Mesenchymal stem cell (in vitro differentiated cells and primary cell): Measurements from ENCODE around the gene TENT4B.

Source experiments
- DNase-seq: peaks from one replicate; pipeline ENCODE4 v3.0.0-alpha.2; 2013
- H2AFZ ChIP-seq: one replicate; pipeline ENCODE4 v1.6.1; 2013; ENCODE audit warnings: low read depth, mild to moderate bottlenecking, control low read depth, inconsistent platforms, low read length, moderate library complexity
- H2AK5ac ChIP-seq: 2 replicates; pipeline ENCODE4 v1.6.1; 2013; ENCODE audit warnings: low read length, moderate library complexity, mild to moderate bottlenecking, inconsistent platforms; ENCODE audit not compliant: severe bottlenecking
- H2BK120ac ChIP-seq: one replicate; pipeline ENCODE4 v1.6.1; 2013; ENCODE audit warnings: low read depth, mild to moderate bottlenecking, inconsistent platforms, low read length, moderate library complexity
- H2BK12ac ChIP-seq, 2 experiments: one replicate each; pipeline ENCODE4 v1.6.1; 2013; ENCODE audit warnings: inconsistent platforms in 2 of 2, low read length in 2 of 2, mild to moderate bottlenecking in 2 of 2, moderate library complexity in 2 of 2, control low read depth in 1 of 2
- H2BK15ac ChIP-seq: one replicate; pipeline ENCODE4 v1.6.1; 2013; ENCODE audit warnings: mild to moderate bottlenecking, low read depth, inconsistent platforms; ENCODE audit not compliant: poor library complexity, severe bottlenecking
- H2BK5ac ChIP-seq: 2 replicates; pipeline ENCODE4 v1.6.1; 2013; ENCODE audit warnings: low read depth, mild to moderate bottlenecking, low read length, control low read depth, inconsistent platforms; ENCODE audit not compliant: poor library complexity, severe bottlenecking
- H3K14ac ChIP-seq, 2 experiments: one replicate each; pipeline ENCODE4 v1.6.1; 2013; ENCODE audit warnings: inconsistent platforms in 2 of 2, low read length in 2 of 2, control low read depth in 1 of 2, mild to moderate bottlenecking in 1 of 2, moderate library complexity in 1 of 2
- H3K18ac ChIP-seq, 2 experiments: one replicate each; pipeline ENCODE4 v1.6.1; 2013; ENCODE audit warnings: inconsistent platforms in 2 of 2, low read length in 2 of 2, control low read depth in 1 of 2, low read depth in 1 of 2, mild to moderate bottlenecking in 1 of 2
- H3K23ac ChIP-seq, 2 experiments: one replicate each; pipeline ENCODE4 v1.6.1; 2013; ENCODE audit warnings: inconsistent platforms in 2 of 2, low read length in 2 of 2, mild to moderate bottlenecking in 2 of 2, moderate library complexity in 2 of 2, control low read depth in 1 of 2
- H3K27ac ChIP-seq: 2 replicates; pipeline ENCODE4 v1.5.1; 2013; ENCODE audit warnings: mild to moderate bottlenecking, moderate library complexity, low read length, control low read depth, inconsistent platforms; ENCODE audit not compliant: poor library complexity, severe bottlenecking
- H3K27me3 ChIP-seq, 2 experiments: 2 replicates each; pipeline versions ENCODE4 v1.6.1 to v1.7.0; 2013; ENCODE audit warnings: low read length in 2 of 2, mild to moderate bottlenecking in 2 of 2, moderate library complexity in 2 of 2, control low read depth in 1 of 2, inconsistent platforms in 1 of 2; ENCODE audit not compliant: control insufficient read depth in 1 of 2, insufficient read depth in 1 of 2
- H3K36me3 ChIP-seq, 2 experiments: 2 replicates each; pipeline versions ENCODE4 v1.6.1 to v1.7.0; 2013; ENCODE audit warnings: low read length in 2 of 2, control low read depth in 1 of 2, inconsistent platforms in 1 of 2, low read depth in 1 of 2, mild to moderate bottlenecking in 1 of 2; ENCODE audit not compliant: insufficient read depth in 2 of 2, control insufficient read depth in 1 of 2
- H3K4ac ChIP-seq, 2 experiments: one replicate each; pipeline ENCODE4 v1.6.1; 2013; ENCODE audit warnings: inconsistent platforms in 2 of 2, low read length in 2 of 2, mild to moderate bottlenecking in 2 of 2, moderate library complexity in 2 of 2, control low read depth in 1 of 2, low read depth in 1 of 2
- H3K4me1 ChIP-seq: 2 replicates; pipeline ENCODE4 v1.6.1; 2013; ENCODE audit warnings: low read depth, low read length, control low read depth; ENCODE audit not compliant: control insufficient read depth, insufficient read depth
- H3K4me2 ChIP-seq: 2 replicates; pipeline ENCODE4 v1.6.1; 2013; ENCODE audit warnings: low read length, mild to moderate bottlenecking, inconsistent platforms; ENCODE audit not compliant: poor library complexity, severe bottlenecking
- H3K4me3 ChIP-seq, 2 experiments: 2 replicates each; pipeline versions ENCODE4 v1.5.1 to v1.7.0; 2013; ENCODE audit warnings: low read length in 2 of 2, mild to moderate bottlenecking in 2 of 2, control low read depth in 1 of 2, low read depth in 1 of 2; ENCODE audit not compliant: insufficient read depth in 1 of 2
- H3K79me1 ChIP-seq: replicated peaks from 2 replicates; pipeline ENCODE4 v1.6.1; 2013; ENCODE audit warnings: mild to moderate bottlenecking, control low read depth, low read length, inconsistent platforms; ENCODE audit not compliant: poor library complexity, severe bottlenecking
- H3K9ac ChIP-seq: 2 replicates; pipeline ENCODE4 v1.7.0; 2013; ENCODE audit warnings: mild to moderate bottlenecking, low read length, moderate library complexity
- H3K9me3 ChIP-seq: 2 replicates; pipeline ENCODE4 v1.7.0; 2013; ENCODE audit warnings: mild to moderate bottlenecking, low read length; ENCODE audit not compliant: control insufficient read depth
- H4K8ac ChIP-seq: one replicate; pipeline ENCODE4 v1.6.1; 2013; ENCODE audit warnings: inconsistent platforms, mild to moderate bottlenecking, low read length, moderate library complexity
- H4K91ac ChIP-seq: one replicate; pipeline ENCODE4 v1.6.1; 2013; ENCODE audit warnings: mild to moderate bottlenecking, low read length, inconsistent platforms
- WGBS: methylation state at CpG from one replicate; pipeline ENCODE4 v1.1.7; 2013; ENCODE audit warnings: mixed read lengths; 5-methylcytosine and 5-hydroxymethylcytosine counted together

The TENT4B gene

DNA sequence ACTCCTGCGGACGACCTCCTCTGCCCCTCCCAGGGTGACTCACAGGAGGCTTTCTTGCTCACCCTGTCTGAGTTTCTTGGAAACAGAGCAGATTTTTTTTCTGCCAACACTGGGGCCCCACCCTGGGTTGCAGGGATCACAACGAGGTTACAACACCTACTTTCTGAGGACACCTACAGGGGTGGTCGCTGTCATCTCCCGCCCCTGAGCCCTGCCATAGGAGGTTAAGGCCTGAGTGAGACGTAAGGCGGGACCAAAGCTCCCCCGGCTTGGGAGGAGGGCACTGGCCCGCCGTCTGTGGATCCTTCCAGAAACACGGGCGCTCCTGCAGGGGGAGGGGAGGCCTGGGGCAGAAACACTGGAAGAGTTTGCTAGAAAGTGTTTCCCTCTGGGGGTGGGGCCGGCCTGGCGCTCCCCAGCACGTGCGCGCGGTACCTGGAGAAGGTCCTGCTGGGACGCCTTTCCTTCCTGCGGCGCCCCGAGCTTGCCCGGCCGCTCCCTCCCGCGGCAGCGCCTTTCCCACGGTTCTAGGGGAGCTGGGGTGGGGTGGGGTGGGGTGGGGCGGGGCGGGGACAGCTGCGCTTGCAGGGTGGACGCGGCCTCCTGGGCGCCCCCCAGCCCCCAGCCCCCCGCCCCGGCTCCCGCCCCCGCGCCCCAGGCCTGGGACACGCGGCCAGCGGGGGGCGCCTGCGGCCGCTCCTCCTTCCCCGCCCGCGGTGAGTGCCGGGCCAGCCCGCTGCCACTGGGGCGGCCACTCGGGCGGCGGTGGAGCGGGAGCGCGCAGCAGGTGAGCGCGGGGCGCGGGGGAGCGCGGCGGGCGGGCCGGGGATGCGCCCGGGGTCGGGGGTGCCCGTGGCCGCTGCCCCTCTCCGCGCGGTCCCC is 92.6 kb downstream of the TENT4B start:
- Histone ChIP-seq H3K23ac (peak overlapping the region in 1 of 2 experiments; percentile 17), H3K18ac (peak overlapping the region in 1 of 2 experiments; percentile 74), H2BK12ac (peak overlapping the region in 1 of 2 experiments; percentile 67), H3K14ac (peak overlapping the region in 1 of 2 experiments; percentile 53), H2BK15ac (peak overlapping the region; percentile 74), H3K4me1 (peaks cover 19% of the 10 kb centered on the region), H3K4ac (peak overlapping the region in 1 of 2 experiments; percentile 33), H3K9ac (peak overlapping the region; percentile 77), H3K27me3 (peaks cover 2 to 4% of the 10 kb centered on the region in 2 experiments), H3K4me2 (peak overlapping the region; percentile 88), H2BK5ac (no peak overlapping the region), H4K91ac (no peak overlapping the region), H3K79me1 (no peaks in the 10 kb centered on the region), H3K9me3 (no peaks in the 10 kb centered on the region), H2AFZ (peak overlapping the region; percentile 92), H4K8ac (peak overlapping the region; percentile 51), H3K27ac (no peak overlapping the region), H2AK5ac (no peak overlapping the region), H3K4me3 (peak overlapping the region; percentile 62 to 79), H3K36me3 (no peaks in the 10 kb centered on the region), H2BK120ac (no peak overlapping the region)
- WGBS: 2% methylated on average over 26 of the region's 74 CpGs
- peak; percentile 53 for DNase-seq

DNA sequence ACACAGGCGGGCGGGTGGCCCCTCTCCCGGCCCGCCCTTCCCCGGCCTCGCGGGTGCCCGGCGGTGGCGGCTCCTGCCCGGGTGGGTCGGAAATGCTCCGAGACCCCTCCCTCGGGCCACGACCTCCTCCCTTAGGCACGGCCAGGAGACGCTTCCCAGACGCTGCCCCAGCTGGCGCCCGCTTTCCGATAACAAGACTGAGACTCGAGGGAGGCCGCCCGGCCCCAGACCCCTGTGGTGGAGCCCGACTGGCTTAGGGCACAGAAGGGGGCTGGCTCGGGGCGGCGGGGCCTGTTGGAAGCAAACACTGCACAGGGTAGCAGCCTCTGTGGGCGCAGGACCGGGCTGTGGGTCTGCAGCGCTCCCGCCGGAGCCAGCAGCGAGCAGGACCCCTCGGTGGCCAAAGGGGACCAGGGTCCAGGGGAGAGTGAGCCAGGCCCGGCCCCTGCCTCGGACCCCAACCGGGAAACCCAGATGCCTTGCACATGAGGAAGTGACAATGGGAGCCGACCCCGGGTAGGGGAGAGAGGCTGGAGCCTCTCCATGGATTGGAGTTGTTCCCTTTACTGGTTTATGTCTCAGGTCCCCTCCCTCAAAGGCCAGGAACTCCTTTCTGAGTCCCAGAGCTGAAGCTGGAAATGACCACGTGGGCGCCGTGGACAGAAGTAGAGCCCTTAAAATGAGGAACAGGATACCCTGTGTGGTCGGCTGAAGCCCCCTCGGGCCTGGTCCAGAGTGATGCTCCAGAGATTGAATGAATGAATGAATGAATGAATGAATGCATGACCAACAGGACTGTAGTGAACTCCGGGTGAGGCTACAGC is 93.4 kb downstream of the TENT4B start:
- H3K27me3 ChIP-seq: peaks cover 0 to 2% of the 10 kb centered on the region in 2 experiments
- H2BK12ac ChIP-seq: no peak overlapping the region
- peak overlapping the region; percentile 74 for H2BK15ac ChIP-seq
- H3K36me3 ChIP-seq: no peaks in the 10 kb centered on the region
- H2BK5ac ChIP-seq: no peak overlapping the region
- H3K4ac ChIP-seq: peak overlapping the region in 1 of 2 experiments; percentile 41
- peak overlapping the region; percentile 88 for H3K4me2 ChIP-seq
- H3K4me1 ChIP-seq: peaks cover 20% of the 10 kb centered on the region
- peak overlapping the region; percentile 7 for H4K91ac ChIP-seq
- H3K79me1 ChIP-seq: no peaks in the 10 kb centered on the region
- no peak overlapping the region for H4K8ac ChIP-seq
- peak overlapping the region; percentile 43 for H2AFZ ChIP-seq
- peak overlapping the region; percentile 75 for H3K9ac ChIP-seq
- DNase-seq: peak; percentile 19
- H3K27ac ChIP-seq: no peak overlapping the region
- no peak overlapping the region for H2BK120ac ChIP-seq
- no peak overlapping the region for H2AK5ac ChIP-seq
- 12% methylated on average over 44 of the region's 46 CpGs for WGBS
- H3K4me3 ChIP-seq: peak overlapping the region; percentile 62 to 76
- H3K18ac ChIP-seq: peak overlapping the region in 1 of 2 experiments; percentile 19
- H3K9me3 ChIP-seq: no peaks in the 10 kb centered on the region
- peak overlapping the region in 1 of 2 experiments; percentile 37 for H3K14ac ChIP-seq
- no peak overlapping the region for H3K23ac ChIP-seq

GRCh38 chr16:50247123-50247905 is 94.2 kb downstream of the TENT4B start:
- no peaks in the 10 kb centered on the region for H3K79me1 ChIP-seq
- H3K4me2 ChIP-seq: no peak overlapping the region
- no peak overlapping the region for H3K18ac ChIP-seq
- H4K91ac ChIP-seq: no peak overlapping the region
- WGBS: 91% methylated on average over 12 of the region's 12 CpGs
- no peak overlapping the region for H2AK5ac ChIP-seq
- H4K8ac ChIP-seq: no peak overlapping the region
- H3K23ac ChIP-seq: no peak overlapping the region
- DNase-seq: no peak
- no peaks in the 10 kb centered on the region for H3K36me3 ChIP-seq
- H3K14ac ChIP-seq: no peak overlapping the region
- no peak overlapping the region for H3K4ac ChIP-seq
- H3K9ac ChIP-seq: peak overlapping the region; percentile 75
- no peak overlapping the region for H3K27ac ChIP-seq
- H2AFZ ChIP-seq: no peak overlapping the region
- no peak overlapping the region for H2BK12ac ChIP-seq
- peaks cover 28% of the 10 kb centered on the region for H3K4me1 ChIP-seq
- no peak overlapping the region for H2BK120ac ChIP-seq
- no peaks in the 10 kb centered on the region for H3K9me3 ChIP-seq
- H2BK5ac ChIP-seq: no peak overlapping the region
- peak overlapping the region in 1 of 2 experiments; percentile 76 for H3K4me3 ChIP-seq
- H2BK15ac ChIP-seq: no peak overlapping the region
- H3K27me3 ChIP-seq: peaks cover 0 to under 1% of the 10 kb centered on the region in 2 experiments
